ENCODE data around the gene C19orf38.

C19orf38 gene

GRCh38 chr19:10861103-10861651 is 13.0 kb downstream of the C19orf38 start:
- Histone ChIP-seq H3K14ac (ENCODE audit: low read length) (no peak overlapping the region), H3K9ac (ENCODE audit: low read depth, low read length, poor library complexity) (no peak overlapping the region), H3K4me1 (ENCODE audit: control insufficient read depth in 2 of 2, insufficient read depth in 1 of 2, low read depth in 1 of 2, low read length in 2 of 2) (peaks cover 0 to 11% of the 10 kb centered on the region in 2 donors), H3K36me3 (replicated peaks in 1 of 2; ENCODE audit: control insufficient read depth in 2 of 2, insufficient read depth in 2 of 2, low read length in 2 of 2) (no peaks in the 10 kb centered on the region), H3K79me1 (ENCODE audit: low read depth, low read length) (no peaks in the 10 kb centered on the region), H3K4me2 (ENCODE audit: insufficient read depth, low read length, poor library complexity, severe bottlenecking) (no peak overlapping the region), H3K4ac (ENCODE audit: low read length) (no peak overlapping the region), H2BK5ac (ENCODE audit: low read length) (no peak overlapping the region), H4K91ac (ENCODE audit: low read depth, low read length, poor library complexity) (no peak overlapping the region), H2BK12ac (ENCODE audit: low read length) (no peak overlapping the region), H2AK5ac (ENCODE audit: low read depth, low read length) (no peak overlapping the region), H2BK120ac (ENCODE audit: low read depth, low read length) (no peak overlapping the region), H2AFZ (ENCODE audit: low read length) (no peak overlapping the region), H3K23ac (ENCODE audit: low read depth, low read length, poor library complexity) (no peak overlapping the region), H3K27ac (replicated peaks; ENCODE audit: low read length) (no peak overlapping the region), H4K8ac (ENCODE audit: low read depth, low read length) (no peak overlapping the region), H3K9me3 (replicated peaks in 1 of 2; ENCODE audit: control insufficient read depth in 2 of 2, insufficient read depth in 1 of 2, low read depth in 1 of 2, low read length in 2 of 2) (no peaks in the 10 kb centered on the region), H3K18ac (ENCODE audit: low read length) (no peak overlapping the region), H3K4me3 (ENCODE audit: low read length in 2 of 2) (no peak overlapping the region), H3K27me3 (ENCODE audit: control insufficient read depth in 3 of 3, insufficient read depth in 3 of 3, low read depth in 1 of 3, low read length in 3 of 3) (no peaks in the 10 kb centered on the region), H2BK15ac (ENCODE audit: low read length) (no peak overlapping the region)
- no CpG with 5 or more reads among the region's 7 CpGs for WGBS, 2 donors (ENCODE audit: extremely low coverage in 2 of 2, insufficient read length in 2 of 2, insufficient replicate concordance in 1 of 2)
- DNase-seq (ENCODE audit: low spot score): no peak

- Histone ChIP-seq H2AFZ (ENCODE audit: low read length) (peak overlapping the region; percentile 87), H3K9me3 (replicated peaks in 1 of 2; ENCODE audit: control insufficient read depth in 2 of 2, insufficient read depth in 1 of 2, low read depth in 1 of 2, low read length in 2 of 2) (no peaks in the 10 kb centered on the region), H3K18ac (ENCODE audit: low read length) (peak overlapping the region; percentile 9), H3K27ac (replicated peaks; ENCODE audit: low read length) (no peak overlapping the region), H2BK15ac (ENCODE audit: low read length) (no peak overlapping the region), H3K14ac (ENCODE audit: low read length) (no peak overlapping the region), H2BK5ac (ENCODE audit: low read length) (no peak overlapping the region), H3K4ac (ENCODE audit: low read length) (no peak overlapping the region), H3K23ac (ENCODE audit: low read depth, low read length, poor library complexity) (no peak overlapping the region), H3K79me1 (ENCODE audit: low read depth, low read length) (no peaks in the 10 kb centered on the region), H3K9ac (ENCODE audit: low read depth, low read length, poor library complexity) (no peak overlapping the region), H3K4me2 (ENCODE audit: insufficient read depth, low read length, poor library complexity, severe bottlenecking) (no peak overlapping the region), H3K4me1 (ENCODE audit: control insufficient read depth in 2 of 2, insufficient read depth in 1 of 2, low read depth in 1 of 2, low read length in 2 of 2) (peaks cover 0 to 11% of the 10 kb centered on the region in 2 donors), H4K8ac (ENCODE audit: low read depth, low read length) (no peak overlapping the region), H2BK120ac (ENCODE audit: low read depth, low read length) (no peak overlapping the region), H3K4me3 (ENCODE audit: low read length in 2 of 2) (no peak overlapping the region), H3K36me3 (replicated peaks in 1 of 2; ENCODE audit: control insufficient read depth in 2 of 2, insufficient read depth in 2 of 2, low read length in 2 of 2) (no peaks in the 10 kb centered on the region), H4K91ac (ENCODE audit: low read depth, low read length, poor library complexity) (no peak overlapping the region), H2BK12ac (ENCODE audit: low read length) (no peak overlapping the region), H2AK5ac (ENCODE audit: low read depth, low read length) (no peak overlapping the region), H3K27me3 (ENCODE audit: control insufficient read depth in 3 of 3, insufficient read depth in 3 of 3, low read depth in 1 of 3, low read length in 3 of 3) (no peaks in the 10 kb centered on the region)
- no peak for DNase-seq (ENCODE audit: low spot score)
- WGBS, 2 donors (ENCODE audit: extremely low coverage in 2 of 2, insufficient read length in 2 of 2, insufficient replicate concordance in 1 of 2): no CpG with 5 or more reads among the region's 6 CpGs
Observed at GRCh38 chr19:10862561-10863106, 14.4 kb downstream of the C19orf38 start.

- Histone ChIP-seq H3K23ac (ENCODE audit: low read depth, low read length, poor library complexity) (no peak overlapping the region), H4K91ac (ENCODE audit: low read depth, low read length, poor library complexity) (no peak overlapping the region), H2AK5ac (ENCODE audit: low read depth, low read length) (no peak overlapping the region), H3K36me3 (replicated peaks in 1 of 2; ENCODE audit: control insufficient read depth in 2 of 2, insufficient read depth in 2 of 2, low read length in 2 of 2) (no peaks in the 10 kb centered on the region), H2BK12ac (ENCODE audit: low read length) (no peak overlapping the region), H2BK15ac (ENCODE audit: low read length) (no peak overlapping the region), H3K27me3 (ENCODE audit: control insufficient read depth in 3 of 3, insufficient read depth in 3 of 3, low read depth in 1 of 3, low read length in 3 of 3) (no peaks in the 10 kb centered on the region), H3K4ac (ENCODE audit: low read length) (no peak overlapping the region), H3K27ac (replicated peaks; ENCODE audit: low read length) (no peak overlapping the region), H3K79me1 (ENCODE audit: low read depth, low read length) (no peaks in the 10 kb centered on the region), H3K4me1 (ENCODE audit: control insufficient read depth in 2 of 2, insufficient read depth in 1 of 2, low read depth in 1 of 2, low read length in 2 of 2) (peaks cover 0 to 11% of the 10 kb centered on the region in 2 donors), H2BK120ac (ENCODE audit: low read depth, low read length) (no peak overlapping the region), H3K18ac (ENCODE audit: low read length) (peak overlapping the region; percentile 9), H2BK5ac (ENCODE audit: low read length) (no peak overlapping the region), H2AFZ (ENCODE audit: low read length) (peak overlapping the region; percentile 87), H3K4me2 (ENCODE audit: insufficient read depth, low read length, poor library complexity, severe bottlenecking) (no peak overlapping the region), H3K14ac (ENCODE audit: low read length) (no peak overlapping the region), H3K4me3 (ENCODE audit: low read length in 2 of 2) (no peak overlapping the region), H3K9me3 (replicated peaks in 1 of 2; ENCODE audit: control insufficient read depth in 2 of 2, insufficient read depth in 1 of 2, low read depth in 1 of 2, low read length in 2 of 2) (no peaks in the 10 kb centered on the region), H4K8ac (ENCODE audit: low read depth, low read length) (no peak overlapping the region), H3K9ac (ENCODE audit: low read depth, low read length, poor library complexity) (no peak overlapping the region)
- WGBS, 2 donors (ENCODE audit: extremely low coverage in 2 of 2, insufficient read length in 2 of 2, insufficient replicate concordance in 1 of 2): no CpG with 5 or more reads among the region's 18 CpGs
- DNase-seq (ENCODE audit: low spot score): no peak
Observed at GRCh38 chr19:10863107-10863717, 15.0 kb downstream of the C19orf38 start.

- Histone ChIP-seq H3K18ac (ENCODE audit: low read length) (no peak overlapping the region), H2AFZ (ENCODE audit: low read length) (peak overlapping the region; percentile 78), H3K23ac (ENCODE audit: low read depth, low read length, poor library complexity) (no peak overlapping the region), H3K9me3 (replicated peaks in 1 of 2; ENCODE audit: control insufficient read depth in 2 of 2, insufficient read depth in 1 of 2, low read depth in 1 of 2, low read length in 2 of 2) (no peaks in the 10 kb centered on the region), H3K36me3 (replicated peaks in 1 of 2; ENCODE audit: control insufficient read depth in 2 of 2, insufficient read depth in 2 of 2, low read length in 2 of 2) (no peaks in the 10 kb centered on the region), H3K79me1 (ENCODE audit: low read depth, low read length) (no peaks in the 10 kb centered on the region), H2AK5ac (ENCODE audit: low read depth, low read length) (no peak overlapping the region), H4K8ac (ENCODE audit: low read depth, low read length) (no peak overlapping the region), H3K4me3 (ENCODE audit: low read length in 2 of 2) (no peak overlapping the region), H4K91ac (ENCODE audit: low read depth, low read length, poor library complexity) (no peak overlapping the region), H3K4ac (ENCODE audit: low read length) (no peak overlapping the region), H2BK12ac (ENCODE audit: low read length) (no peak overlapping the region), H3K9ac (ENCODE audit: low read depth, low read length, poor library complexity) (no peak overlapping the region), H3K4me1 (ENCODE audit: control insufficient read depth in 2 of 2, insufficient read depth in 1 of 2, low read depth in 1 of 2, low read length in 2 of 2) (peaks cover 0 to 11% of the 10 kb centered on the region in 2 donors), H3K14ac (ENCODE audit: low read length) (no peak overlapping the region), H3K27me3 (ENCODE audit: control insufficient read depth in 3 of 3, insufficient read depth in 3 of 3, low read depth in 1 of 3, low read length in 3 of 3) (no peaks in the 10 kb centered on the region), H2BK120ac (ENCODE audit: low read depth, low read length) (no peak overlapping the region), H2BK15ac (ENCODE audit: low read length) (no peak overlapping the region), H2BK5ac (ENCODE audit: low read length) (no peak overlapping the region), H3K27ac (replicated peaks; ENCODE audit: low read length) (no peak overlapping the region), H3K4me2 (ENCODE audit: insufficient read depth, low read length, poor library complexity, severe bottlenecking) (no peak overlapping the region)
- peak; percentile 73 for DNase-seq (ENCODE audit: low spot score)
- WGBS, 2 donors (ENCODE audit: extremely low coverage in 2 of 2, insufficient read length in 2 of 2, insufficient replicate concordance in 1 of 2): no CpG with 5 or more reads among the region's 6 CpGs
Observed at GRCh38 chr19:10864538-10864899, 16.3 kb downstream of the C19orf38 start.
